ENCODE measurements around the gene HSD17B14.
"Not testable (repeated sequence)": the region's sequence is repeated elsewhere in the genome, so short reads cannot be mapped to it uniquely, and the experiment has no call there.

The HSD17B14 gene

GRCh38 chr19:48836089-48837017 is at the start of gene HSD17B14:
Gene HSD17B14, minus strand, starts transcription at chr19:48836491. Its CDS starts 80 bp downstream, at chr19:48836411.
- DNase-seq (ENCODE audit: low spot score): no peak
- in situ Hi-C loops (cut with MboI; ENCODE audit: low sequenced_read_pairs, unreplicated experiment): no loop called here
- TF ChIP-seq, protein P1, sequence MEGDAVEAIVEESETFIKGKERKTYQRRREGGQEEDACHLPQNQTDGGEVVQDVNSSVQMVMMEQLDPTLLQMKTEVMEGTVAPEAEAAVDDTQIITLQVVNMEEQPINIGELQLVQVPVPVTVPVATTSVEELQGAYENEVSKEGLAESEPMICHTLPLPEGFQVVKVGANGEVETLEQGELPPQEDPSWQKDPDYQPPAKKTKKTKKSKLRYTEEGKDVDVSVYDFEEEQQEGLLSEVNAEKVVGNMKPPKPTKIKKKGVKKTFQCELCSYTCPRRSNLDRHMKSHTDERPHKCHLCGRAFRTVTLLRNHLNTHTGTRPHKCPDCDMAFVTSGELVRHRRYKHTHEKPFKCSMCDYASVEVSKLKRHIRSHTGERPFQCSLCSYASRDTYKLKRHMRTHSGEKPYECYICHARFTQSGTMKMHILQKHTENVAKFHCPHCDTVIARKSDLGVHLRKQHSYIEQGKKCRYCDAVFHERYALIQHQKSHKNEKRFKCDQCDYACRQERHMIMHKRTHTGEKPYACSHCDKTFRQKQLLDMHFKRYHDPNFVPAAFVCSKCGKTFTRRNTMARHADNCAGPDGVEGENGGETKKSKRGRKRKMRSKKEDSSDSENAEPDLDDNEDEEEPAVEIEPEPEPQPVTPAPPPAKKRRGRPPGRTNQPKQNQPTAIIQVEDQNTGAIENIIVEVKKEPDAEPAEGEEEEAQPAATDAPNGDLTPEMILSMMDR (IDR thresholded peaks at IDR 0.05; ENCODE audit: borderline replicate concordance, control extremely low read depth, extremely low read depth, insufficient read depth, missing control alignments): no peak

GRCh38 chr19:48883726-48884125 is 47.4 kb upstream of the HSD17B14 start:
- no peak for DNase-seq (ENCODE audit: low spot score)
- in situ Hi-C loops (cut with MboI; ENCODE audit: low sequenced_read_pairs, unreplicated experiment): no loop called here
- TF ChIP-seq, protein P1 (IDR thresholded peaks at IDR 0.05; ENCODE audit: borderline replicate concordance, control extremely low read depth, extremely low read depth, insufficient read depth, missing control alignments): no peak

DNA sequence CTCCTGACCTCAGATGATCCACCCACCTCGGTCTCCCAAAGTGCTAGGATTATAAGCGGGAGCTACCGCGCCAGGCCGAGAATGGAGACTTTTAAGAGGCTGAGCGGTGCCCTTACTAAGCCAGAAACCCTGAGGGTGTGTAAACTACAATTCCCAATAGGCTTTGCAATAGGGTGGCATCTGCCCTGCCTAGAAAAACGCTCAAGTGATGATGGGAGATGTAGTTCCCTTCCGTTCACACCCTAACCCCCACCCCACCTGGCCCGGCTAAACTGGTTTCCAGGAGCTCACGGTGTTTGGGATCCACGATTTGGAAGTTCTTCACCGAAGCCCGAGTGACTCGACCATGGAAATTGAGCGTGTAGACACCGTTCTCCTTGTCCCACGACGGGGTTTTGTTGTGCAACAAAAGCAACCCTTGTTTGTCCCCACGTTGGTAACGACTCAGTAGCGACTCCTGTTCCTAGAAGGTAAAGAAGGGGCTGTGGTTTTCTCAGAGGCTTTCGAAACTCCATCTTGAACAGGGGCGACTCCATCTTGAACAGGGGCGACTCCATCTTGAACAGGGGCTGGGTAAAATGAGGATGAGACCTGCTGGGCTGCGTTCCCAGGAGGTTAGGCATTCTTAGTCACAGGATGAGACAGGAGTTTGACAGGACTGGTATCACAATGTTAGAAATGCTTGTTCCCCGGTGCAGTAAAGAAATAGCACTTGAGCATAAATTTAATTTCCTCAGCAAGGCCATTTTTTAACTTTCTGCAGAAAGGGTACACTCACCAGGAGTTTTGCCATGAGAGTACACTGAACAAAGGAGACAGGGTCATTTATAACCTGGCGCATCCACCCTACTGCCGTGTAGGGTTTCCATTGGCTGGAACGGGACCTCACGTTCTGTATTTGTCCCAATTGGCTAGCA is 45.7 kb upstream of the HSD17B14 start:
- TF ChIP-seq, protein P1 (IDR thresholded peaks at IDR 0.05; ENCODE audit: borderline replicate concordance, control extremely low read depth, extremely low read depth, insufficient read depth, missing control alignments): no peak
- in situ Hi-C loops (cut with MboI; ENCODE audit: low sequenced_read_pairs, unreplicated experiment): no loop called here
- no peak for DNase-seq (ENCODE audit: low spot score)

DNA sequence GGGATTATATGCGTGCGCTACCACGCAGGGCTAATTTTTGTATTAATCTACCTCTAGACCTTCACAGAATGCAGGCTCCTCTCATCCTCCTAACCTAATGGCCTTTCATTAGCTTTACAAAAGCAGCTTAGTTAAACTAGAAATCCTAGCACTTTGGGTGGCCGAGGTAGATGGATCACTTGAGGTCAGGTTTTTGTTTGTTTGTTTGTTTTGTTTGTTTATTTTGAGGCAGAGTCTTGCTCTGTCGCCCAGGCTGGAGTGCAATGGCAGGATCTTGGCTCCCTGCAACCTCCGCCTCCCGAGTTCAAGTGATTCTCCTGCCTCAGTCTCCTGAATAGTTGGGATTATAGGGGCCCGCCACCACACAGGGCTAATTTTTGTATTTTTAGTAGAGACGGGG is 43.4 kb upstream of the HSD17B14 start:
- DNase-seq (ENCODE audit: low spot score); in situ Hi-C loops (cut with MboI; ENCODE audit: low sequenced_read_pairs, unreplicated experiment): not testable (repeated sequence)

DNA sequence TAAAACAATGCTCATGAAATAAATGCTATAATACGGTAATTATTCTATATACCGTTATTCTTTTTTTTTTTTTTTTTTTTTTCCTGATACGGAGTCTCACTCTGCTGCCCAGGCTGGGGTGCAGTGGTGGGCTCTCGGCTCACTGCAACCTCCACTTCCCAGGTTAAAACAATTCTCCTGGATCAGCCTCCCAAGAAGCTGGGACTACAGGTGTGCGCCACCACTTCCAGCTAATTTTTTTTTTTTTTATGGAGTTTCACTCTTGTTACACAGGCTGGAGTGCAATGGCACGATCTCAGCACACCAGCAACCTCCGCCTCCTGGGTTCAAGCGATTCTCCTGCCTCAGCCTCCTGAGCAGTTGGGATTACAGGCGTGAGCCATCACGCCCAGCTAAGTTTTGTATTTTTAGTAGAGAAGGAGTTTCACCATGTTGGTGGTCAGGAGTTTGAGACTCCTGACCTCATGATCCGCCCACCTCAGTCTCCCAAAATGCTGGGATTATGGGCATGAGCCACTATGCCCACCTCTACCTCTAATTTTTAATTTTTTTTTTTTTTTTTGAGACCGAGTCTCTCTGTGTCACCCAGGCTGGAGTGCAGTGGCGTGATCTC is 42.8 kb upstream of the HSD17B14 start:
- no peak for DNase-seq (ENCODE audit: low spot score)
- in situ Hi-C loops (cut with MboI; ENCODE audit: low sequenced_read_pairs, unreplicated experiment): no loop called here
- TF ChIP-seq, protein P1 (IDR thresholded peaks at IDR 0.05; ENCODE audit: borderline replicate concordance, control extremely low read depth, extremely low read depth, insufficient read depth, missing control alignments): no peak

GRCh38 chr19:48878196-48879024 is 42.1 kb upstream of the HSD17B14 start:
- in situ Hi-C loops (cut with MboI; ENCODE audit: low sequenced_read_pairs, unreplicated experiment): no loop called here

More at GRCh38 chr19:48878196-48879024, 42.1 kb upstream of the HSD17B14 start:
- DNase-seq (ENCODE audit: low spot score): no peak
- TF ChIP-seq, protein P1 (IDR thresholded peaks at IDR 0.05; ENCODE audit: borderline replicate concordance, control extremely low read depth, extremely low read depth, insufficient read depth, missing control alignments): no peak

All from GM13976 (cell line).